WERI-Rb-1 (cell line): ENCODE results near the gene SOX30.

Source experiments
- DNase-seq: peaks from one replicate; pipeline ENCODE4 v3.0.0-alpha.2; 2020
- H3K27ac ChIP-seq: fragments of 250-450 bp; sonication (Bioruptor Pico); 2 replicates; pipeline ENCODE4 v1.5.1; 2020; ENCODE audit warnings: mild to moderate bottlenecking, moderate library complexity
- H3K27me3 ChIP-seq: fragments of 250-450 bp; sonication (Bioruptor Pico); 2 replicates; pipeline ENCODE4 v1.5.1; 2021; ENCODE audit warnings: mild to moderate bottlenecking, low read depth, moderate library complexity; ENCODE audit not compliant: insufficient read depth, severe bottlenecking
- H3K36me3 ChIP-seq: fragments of 250-450 bp; sonication (Bioruptor Pico); 2 replicates; pipeline ENCODE4 v1.5.1; 2020; ENCODE audit warnings: mild to moderate bottlenecking, moderate library complexity
- H3K4me3 ChIP-seq: 2 replicates; pipeline ENCODE4 v1.5.1; 2011; ENCODE audit warnings: low read depth, mild to moderate bottlenecking, control low read depth, low read length
- H3K9me3 ChIP-seq: fragments of 250-450 bp; sonication (Bioruptor Pico); 2 replicates; pipeline ENCODE4 v1.5.1; 2021; ENCODE audit warnings: mild to moderate bottlenecking, moderate library complexity; ENCODE audit not compliant: severe bottlenecking
- TF ChIP-seq, protein P1 (sequence below): IDR thresholded peaks from 2 replicates; pipeline ENCODE4 v1.5.1; 2011; ENCODE audit warnings: low read depth, mild to moderate bottlenecking, control low read depth, inconsistent platforms, low read length

SOX30 gene

DNA sequence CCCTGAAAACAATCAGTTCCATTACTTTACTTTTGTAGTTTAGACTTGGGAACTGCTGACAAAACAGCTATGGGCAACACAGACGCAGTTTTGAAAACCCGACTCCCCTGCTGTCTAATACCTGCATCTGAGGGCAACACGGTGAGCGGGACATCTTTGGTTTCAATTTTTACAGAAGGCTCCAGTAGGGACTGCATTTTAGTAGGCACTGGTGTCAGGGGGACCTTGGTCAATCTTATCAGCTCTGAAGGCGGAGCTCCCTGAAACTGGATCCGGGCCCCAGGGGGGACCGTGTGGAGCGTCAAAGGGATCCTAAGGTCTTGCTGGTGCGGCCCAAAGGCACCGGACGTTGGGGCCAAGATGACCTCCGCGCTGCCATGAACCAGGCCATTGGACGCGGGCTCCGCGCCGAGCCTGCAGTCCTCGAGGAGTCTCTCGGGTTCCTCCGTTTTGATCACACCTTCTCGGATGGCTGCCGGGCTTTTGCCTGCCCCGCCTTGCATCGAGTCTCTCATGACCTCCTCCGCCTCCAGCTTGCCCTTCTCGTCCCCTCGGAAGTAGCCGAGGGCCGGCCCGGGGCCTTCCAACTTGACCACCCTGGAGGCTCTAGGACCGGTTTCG, 1.1 kb downstream of the SOX30 start:
- H3K4me3 ChIP-seq: no peak overlapping the region

GRCh38 chr5:157649101-157649500, 3.1 kb downstream of the SOX30 start:
- H3K27ac ChIP-seq: no peak overlapping the region
- H3K36me3 ChIP-seq: no peaks in the 10 kb centered on the region
- no peak overlapping the region for H3K4me3 ChIP-seq
- TF ChIP-seq, protein P1, sequence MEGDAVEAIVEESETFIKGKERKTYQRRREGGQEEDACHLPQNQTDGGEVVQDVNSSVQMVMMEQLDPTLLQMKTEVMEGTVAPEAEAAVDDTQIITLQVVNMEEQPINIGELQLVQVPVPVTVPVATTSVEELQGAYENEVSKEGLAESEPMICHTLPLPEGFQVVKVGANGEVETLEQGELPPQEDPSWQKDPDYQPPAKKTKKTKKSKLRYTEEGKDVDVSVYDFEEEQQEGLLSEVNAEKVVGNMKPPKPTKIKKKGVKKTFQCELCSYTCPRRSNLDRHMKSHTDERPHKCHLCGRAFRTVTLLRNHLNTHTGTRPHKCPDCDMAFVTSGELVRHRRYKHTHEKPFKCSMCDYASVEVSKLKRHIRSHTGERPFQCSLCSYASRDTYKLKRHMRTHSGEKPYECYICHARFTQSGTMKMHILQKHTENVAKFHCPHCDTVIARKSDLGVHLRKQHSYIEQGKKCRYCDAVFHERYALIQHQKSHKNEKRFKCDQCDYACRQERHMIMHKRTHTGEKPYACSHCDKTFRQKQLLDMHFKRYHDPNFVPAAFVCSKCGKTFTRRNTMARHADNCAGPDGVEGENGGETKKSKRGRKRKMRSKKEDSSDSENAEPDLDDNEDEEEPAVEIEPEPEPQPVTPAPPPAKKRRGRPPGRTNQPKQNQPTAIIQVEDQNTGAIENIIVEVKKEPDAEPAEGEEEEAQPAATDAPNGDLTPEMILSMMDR: no peak
- H3K9me3 ChIP-seq: no peaks in the 10 kb centered on the region
- no peak for DNase-seq
- H3K27me3 ChIP-seq: no peaks in the 10 kb centered on the region

More for the DNA sequence above, 1.1 kb downstream of the SOX30 start:
- H3K27ac ChIP-seq: no peak overlapping the region
- H3K27me3 ChIP-seq: no peaks in the 10 kb centered on the region
- TF ChIP-seq, protein P1: no peak
- DNase-seq: no peak
- no peaks in the 10 kb centered on the region for H3K9me3 ChIP-seq
- no peaks in the 10 kb centered on the region for H3K36me3 ChIP-seq

DNA sequence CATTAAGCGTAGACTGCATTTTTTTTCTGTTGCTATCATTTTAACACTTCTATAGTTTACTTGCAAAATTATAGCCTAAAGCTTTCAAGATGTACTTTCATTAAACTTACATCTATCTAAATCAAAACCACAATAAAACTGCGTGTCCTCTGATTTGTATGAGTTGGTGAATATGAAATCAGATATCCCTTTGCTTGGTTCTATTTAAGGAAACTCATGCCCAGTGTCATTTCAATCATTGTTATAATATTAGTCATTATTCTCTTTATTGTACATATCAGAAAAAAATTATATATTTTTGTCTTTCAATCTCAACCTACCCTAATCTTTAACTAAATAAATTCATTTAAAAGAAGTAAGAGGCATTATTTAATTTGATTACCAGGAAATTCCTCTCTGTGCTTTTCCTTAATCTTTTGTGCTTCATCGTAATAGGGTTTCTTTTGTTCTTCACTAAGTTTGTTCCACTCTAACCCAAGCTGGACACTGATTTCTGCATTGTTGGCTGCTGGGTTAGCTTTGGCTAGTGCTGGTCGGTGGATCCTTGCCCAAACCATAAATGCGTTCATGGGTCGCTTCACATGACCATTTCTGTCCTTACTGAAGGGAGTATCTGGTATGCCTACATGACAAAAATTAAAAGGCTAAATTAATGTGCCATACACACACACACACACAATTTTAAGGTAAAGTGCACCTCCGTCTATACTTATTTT, 3.8 kb downstream of the SOX30 start:
- no peak overlapping the region for H3K4me3 ChIP-seq
- DNase-seq: no peak
- H3K9me3 ChIP-seq: no peaks in the 10 kb centered on the region
- H3K36me3 ChIP-seq: no peaks in the 10 kb centered on the region
- H3K27ac ChIP-seq: no peak overlapping the region
- TF ChIP-seq, protein P1: no peak
- H3K27me3 ChIP-seq: no peaks in the 10 kb centered on the region

- no peaks in the 10 kb centered on the region for H3K36me3 ChIP-seq
- TF ChIP-seq, protein P1: no peak
- H3K9me3 ChIP-seq: no peaks in the 10 kb centered on the region
- no peak overlapping the region for H3K4me3 ChIP-seq
- no peak for DNase-seq
- no peak overlapping the region for H3K27ac ChIP-seq
- no peaks in the 10 kb centered on the region for H3K27me3 ChIP-seq
Observed at GRCh38 chr5:157640406-157641066, 11.7 kb downstream of the SOX30 start.

DNA sequence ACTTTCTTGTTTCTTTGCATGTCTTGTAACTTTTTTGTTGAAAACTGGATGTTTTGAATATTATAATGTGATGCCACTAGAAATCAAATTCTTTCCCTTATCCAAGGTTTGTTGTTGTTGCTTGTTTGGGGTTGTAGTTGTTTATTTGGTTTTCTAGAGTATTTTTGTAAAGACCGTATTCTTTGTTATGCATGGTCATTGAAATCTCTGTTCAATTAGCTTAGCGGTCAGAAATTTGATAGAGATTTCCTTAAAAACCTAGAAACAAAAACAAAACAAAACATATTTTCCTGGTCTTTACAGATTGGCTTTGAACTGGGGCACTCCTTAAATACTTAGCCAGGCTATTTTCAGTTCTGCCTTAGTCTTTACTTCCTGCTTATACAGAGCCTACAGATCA, 21.9 kb downstream of the SOX30 start:
- DNase-seq: no peak
- Histone ChIP-seq H3K4me3 (no peak overlapping the region), H3K36me3 (no peaks in the 10 kb centered on the region), H3K27ac (no peak overlapping the region), H3K9me3 (no peaks in the 10 kb centered on the region), H3K27me3 (no peaks in the 10 kb centered on the region)
- TF ChIP-seq, protein P1: no peak
